Right renal cortex interstitium (tissue), 3 donors: ENCODE measurements around the gene CFAP69. TPM values are rescaled to one million over a fixed set of nuclear protein-coding genes. Genes with fewer than 3 reads are reported as not detected.
"Not testable (repeated sequence)": the region's sequence is repeated elsewhere in the genome, so short reads cannot be mapped to it uniquely, and the experiment has no call there.

Experiments used
- DNase-seq, 3 donors: peaks; one replicate each; pipeline ENCODE4 v3.0.0-alpha.2; 2013; ENCODE audit warnings: low read depth in 3 of 3, low spot score in 2 of 3
- polyA plus RNA-seq, 3 donors: library from polyadenylated mRNA; unstranded; fragments of 120-200 nt; gene quantifications; one replicate each; pipeline ENCODE4 v1.2.1, GENCODE V29; 2013; ENCODE audit not compliant: insufficient read length in 3 of 3

The CFAP69 gene
- polyA plus RNA-seq, 3 donors: 15.5 to 16.9 (median 16.7) TPM

- no peak for DNase-seq
Observed at GRCh38 chr7:90334193-90334843, 89.3 kb downstream of the CFAP69 start.

DNA sequence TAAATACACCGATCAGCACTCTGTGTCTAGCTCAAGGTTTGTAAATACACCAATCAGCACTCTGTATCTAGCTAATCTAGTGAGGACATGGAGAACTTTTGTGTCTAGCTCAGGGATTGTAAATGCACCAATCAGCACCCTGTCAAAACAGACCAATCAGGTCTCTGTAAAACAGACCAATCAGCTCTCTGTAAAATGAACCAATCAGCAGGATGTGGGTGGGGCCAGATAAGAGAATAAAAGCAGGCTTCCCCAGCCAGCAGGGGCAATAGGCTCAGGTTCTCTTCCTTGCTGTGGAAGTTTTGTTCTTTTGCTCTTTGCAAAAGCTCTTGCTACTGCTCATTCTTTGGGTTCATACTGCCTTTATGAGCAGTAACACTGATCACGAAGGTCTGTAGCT, 90.0 kb downstream of the CFAP69 start:
- not testable (repeated sequence) for DNase-seq

DNA sequence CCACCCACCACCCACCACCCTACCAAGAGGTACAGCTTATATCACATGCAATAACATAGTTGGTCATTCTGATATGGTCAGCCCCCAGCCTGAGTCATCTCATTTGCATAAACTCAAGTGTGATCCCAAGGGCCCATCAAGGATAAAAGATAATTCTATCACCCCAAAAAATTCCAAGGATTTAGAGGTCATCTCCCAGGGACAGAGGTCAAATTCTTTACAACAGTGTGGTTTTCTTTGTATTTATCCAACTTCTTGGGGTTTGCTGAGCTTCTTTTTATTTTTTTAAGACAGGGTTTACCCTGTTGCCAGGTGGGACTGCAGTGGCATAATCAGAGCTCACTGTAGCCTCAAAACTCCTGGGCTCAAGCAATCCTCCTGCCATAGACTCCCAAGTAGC, 92.1 kb downstream of the CFAP69 start:
- no peak for DNase-seq

- no peak for DNase-seq
Observed at GRCh38 chr7:90345016-90345415, 100.0 kb downstream of the CFAP69 start.

GRCh38 chr7:90345595-90346335, 100.8 kb downstream of the CFAP69 start:
- DNase-seq: peak; percentile 32 to 36 (median 36)

DNA sequence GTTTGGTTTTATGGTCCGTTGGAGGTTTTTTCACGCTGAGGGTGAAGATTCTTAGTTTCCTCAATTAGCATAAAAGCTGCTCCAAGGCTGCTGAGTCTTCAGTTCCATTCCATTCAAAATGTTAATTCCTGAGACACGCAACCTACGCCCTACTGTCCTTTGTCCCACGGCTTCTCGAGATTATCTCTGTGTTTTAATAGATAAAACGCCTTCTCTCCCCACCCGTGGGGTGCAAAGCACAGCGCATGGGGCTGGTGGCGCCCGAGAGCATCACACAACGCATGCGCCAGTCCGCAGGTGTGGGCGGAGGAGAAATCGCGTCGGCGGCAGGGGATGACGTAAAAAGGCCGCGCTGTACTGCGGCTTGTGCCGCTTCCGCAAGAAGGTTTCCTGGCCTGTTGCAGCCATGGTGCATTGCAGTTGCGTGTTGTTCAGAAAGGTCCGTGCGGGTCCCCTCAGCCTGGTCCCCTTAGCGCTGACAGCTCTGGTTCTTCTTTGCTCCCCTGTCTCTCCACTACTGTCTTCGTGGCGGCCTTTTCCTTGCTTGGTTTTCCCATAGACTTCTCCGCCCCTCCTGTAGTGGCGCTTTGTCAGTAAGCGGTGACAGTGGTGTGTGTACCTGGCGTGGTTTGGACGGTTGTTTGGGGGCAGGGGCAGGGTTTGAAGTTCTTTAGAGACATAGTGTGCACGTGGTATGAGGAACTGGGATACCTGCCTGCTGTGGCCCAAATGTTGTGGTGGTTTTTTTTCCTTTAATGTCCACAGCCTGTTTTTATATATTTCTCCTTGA, 101.6 kb downstream of the CFAP69 start, which contains the start of gene GTPBP10:
Gene GTPBP10 (plus strand): TSS at position 381 of the 790 bp plus-strand sequence. CDS start 26 bp downstream, at position 407.
- peak; percentile 87 to 88 (median 88) for DNase-seq

DNA sequence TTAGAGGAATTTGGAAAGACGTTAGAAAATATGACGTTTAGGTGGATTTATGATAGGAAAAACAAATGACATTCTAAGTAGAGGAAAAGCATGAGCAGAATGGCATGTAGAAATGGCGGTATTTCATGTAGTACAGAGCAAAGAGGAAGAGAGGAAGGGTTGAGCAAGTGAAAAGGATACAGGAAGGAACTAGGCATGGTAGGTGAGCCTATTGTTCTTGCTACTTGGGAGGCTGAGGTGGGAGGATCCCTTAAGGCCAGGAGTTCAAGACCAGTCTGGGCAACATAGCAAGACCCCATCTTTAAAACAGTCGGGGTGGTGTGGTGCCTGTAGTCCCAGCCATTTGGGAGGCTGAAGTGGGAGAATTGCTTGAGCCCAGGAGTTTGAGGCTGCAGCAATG, 102.8 kb downstream of the CFAP69 start:
- DNase-seq: no peak

GRCh38 chr7:90349305-90349704, 104.3 kb downstream of the CFAP69 start:
- no peak for DNase-seq

DNA sequence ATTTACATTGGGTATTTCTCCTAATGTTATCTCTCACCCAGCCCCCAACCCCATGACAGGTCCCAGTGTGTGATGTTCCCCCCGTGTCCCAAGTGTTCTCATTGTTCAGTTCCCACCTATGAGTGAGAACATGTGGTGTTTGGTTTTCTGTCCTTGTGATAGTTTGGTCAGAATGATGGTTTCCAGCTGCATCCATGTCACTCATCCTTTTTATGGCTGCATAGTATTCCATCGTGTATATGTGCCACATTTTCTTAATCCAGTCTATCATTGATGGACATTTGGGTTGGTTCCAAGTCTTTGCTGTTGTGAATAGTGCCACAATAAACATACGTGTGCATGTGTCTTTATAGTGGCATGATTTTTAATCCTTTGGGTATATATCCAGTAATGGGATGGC, 105.1 kb downstream of the CFAP69 start:
- DNase-seq: not testable (repeated sequence)

- no peak for DNase-seq
Observed at GRCh38 chr7:90351987-90352386, 107.0 kb downstream of the CFAP69 start.

Other genes with a start within 250 kb of the CFAP69 start
- gene STEAP1, start 90.7 kb upstream of the CFAP69 start, polyA plus RNA-seq: 10 to 100 TPM; 10.7 to 14.3 (median 11.5) TPM
- gene STEAP2, start 33.4 kb upstream of the CFAP69 start, polyA plus RNA-seq: 10 to 100 TPM in 2 of 3 donors, 1 to 10 TPM in 1; 9.3 to 12.8 (median 10.2) TPM
- under 1 TPM; 0.31 to 0.37 (median 0.33) TPM for gene FAM237B, start 76.1 kb downstream of the CFAP69 start, polyA plus RNA-seq
- gene GTPBP10, start 101.5 kb downstream of the CFAP69 start, polyA plus RNA-seq: 10 to 100 TPM; 26.8 to 28.6 (median 27.8) TPM
- 10 to 100 TPM; 45.8 to 48.8 (median 46.9) TPM for gene CLDN12, start 158.3 kb downstream of the CFAP69 start, polyA plus RNA-seq
- gene PTTG1IP2, start 224.5 kb downstream of the CFAP69 start, polyA plus RNA-seq: not detected